Gastroesophageal sphincter (tissue), 3 donors: ENCODE data around the gene PLEKHG1.

Experiments used
- CTCF ChIP-seq, 4 experiments: fragments of 200-600 bp in 2 of 4; fragments of 450-650 bp in 2 of 4; sonication (generic) in 1 of 4; IDR thresholded peaks; one replicate each; pipeline ENCODE4 v1.5.1; 2017 to 2019; ENCODE audit warnings: antibody characterized with exemption in 4 of 4, mild to moderate bottlenecking in 2 of 4, moderate library complexity in 2 of 4
- POLR2A ChIP-seq, 2 donors: fragments of 450-650 bp; IDR thresholded peaks; one replicate each; pipeline ENCODE4 v1.6.1; 2017; ENCODE audit warnings: antibody characterized with exemption in 2 of 2, mild to moderate bottlenecking in 2 of 2, moderate library complexity in 1 of 2
- POLR2AphosphoS5 ChIP-seq: sonication (generic); formaldehyde crosslinking; IDR thresholded peaks from one replicate; pipeline ENCODE4 v1.6.1; 2017; ENCODE audit warnings: antibody characterized with exemption

- TF ChIP-seq CTCF (IDR thresholded peaks at IDR 0.05) (no peak), POLR2A (IDR thresholded peaks at IDR 0.05) (no peak), POLR2AphosphoS5 (no peak)
These were observed 29.2 kb downstream of the PLEKHG1 start for GRCh38 chr6:150628908-150629307.
